Transverse colon (tissue), 4 donors: Measurements from ENCODE around the gene COL20A1. TPM values are rescaled to one million over a fixed set of nuclear protein-coding genes. Genes with fewer than 3 reads are reported as not detected.

Experiments
- DNase-seq: peaks from one replicate; pipeline ENCODE4 v3.0.0-alpha.2; 2019
- H3K27ac ChIP-seq, 4 donors: fragments of 200-600 bp; sonication (generic); 2 replicates each; pipeline ENCODE4 v1.5.1; 2016 to 2018; ENCODE audit warnings: inconsistent platforms in 4 of 4
- H3K27me3 ChIP-seq: fragments of 200-600 bp; sonication (generic); 2 replicates; pipeline ENCODE4 v1.5.1; 2017; ENCODE audit warnings: inconsistent platforms
- H3K36me3 ChIP-seq, 4 donors: fragments of 200-600 bp; sonication (generic); 2 replicates each; pipeline ENCODE4 v1.5.1; 2017 to 2019; ENCODE audit warnings: inconsistent platforms in 4 of 4
- H3K4me1 ChIP-seq, 4 donors: fragments of 200-600 bp; sonication (generic); 2 replicates each; pipeline ENCODE4 v1.5.1; 2017 to 2020; ENCODE audit warnings: inconsistent platforms in 4 of 4
- H3K4me3 ChIP-seq, 4 donors: fragments of 200-600 bp; sonication (generic); 1 replicate in 1 of 4; 2 replicates in 3 of 4; pipeline versions ENCODE4 v1.5.1 to v1.6.1; 2017 to 2019; ENCODE audit warnings: inconsistent platforms in 4 of 4
- H3K9me3 ChIP-seq, 2 donors: fragments of 200-600 bp; sonication (generic); 2 replicates each; pipeline ENCODE4 v1.5.1; 2017 to 2019; ENCODE audit warnings: inconsistent platforms in 2 of 2
- CTCF ChIP-seq, 5 experiments: fragments of 200-600 bp in 3 of 5; fragments of 450-650 bp in 2 of 5; sonication (generic) in 3 of 5; IDR thresholded peaks; 1 replicate in 2 of 5; 2 replicates in 3 of 5; pipeline ENCODE4 v1.5.1; 2016 to 2017; ENCODE audit warnings: antibody characterized with exemption in 5 of 5, inconsistent platforms in 3 of 5, mild to moderate bottlenecking in 2 of 5, moderate library complexity in 1 of 5
- EP300 ChIP-seq: sonication (generic); formaldehyde crosslinking; IDR thresholded peaks from one replicate; pipeline ENCODE4 v1.6.1; 2017; ENCODE audit warnings: antibody characterized with exemption, low read depth
- POLR2A ChIP-seq: fragments of 450-650 bp; IDR thresholded peaks from one replicate; pipeline ENCODE4 v1.6.1; 2016; ENCODE audit warnings: antibody characterized with exemption, mild to moderate bottlenecking, moderate library complexity
- POLR2AphosphoS5 ChIP-seq, 3 donors: sonication (generic); formaldehyde crosslinking; IDR thresholded peaks; one replicate each; pipeline ENCODE4 v1.6.1; 2016; ENCODE audit warnings: antibody characterized with exemption in 3 of 3
- WGBS, 2 donors: methylation state at CpG; one replicate each; pipeline ENCODE4 v1.1.5; 2018; ENCODE audit warnings: low coverage in 1 of 2; 5-methylcytosine and 5-hydroxymethylcytosine counted together
- in situ Hi-C, 4 donors: fragments of 200-750 bp; cut with MboI; loops; one replicate each; pipeline versions ENCODE4 v1.15.0 to v1.15.1; 2017; ENCODE audit warnings: low sequenced_read_pairs in 3 of 4, low pct_ligation_motif_present in 1 of 4, low pct_unique_long_range_greater_than_20kb in 1 of 4
- intact Hi-C: fragments of 100-400 bp; cut with DNase I; formaldehyde crosslinking; loops from one replicate; pipeline ENCODE4 v1.15.1; 2023; ENCODE audit warnings: low total_unique reads
- total RNA-seq, 4 donors: library from RNA; depleted of rRNA; stranded (reverse); fragments of >200 nt; gene quantifications; one replicate each; pipeline ENCODE4 v1.1.0, GENCODE V29; 2016

COL20A1 gene
- total RNA-seq, 4 donors from 2014 or later = 43.8 TPM; not detected in 3

GRCh38 chr20:63312690-63313348, 19.8 kb downstream of the COL20A1 start:
- no peaks in the 10 kb centered on the region for H3K36me3 ChIP-seq
- intact Hi-C loops (loop anchor here (5.0 kb wide), 1 partner anchor 69 kb away; no protein-coding TSS in a partner anchor), in situ Hi-C loops (no loop called here)
- H3K4me3 ChIP-seq = no peak overlapping the region
- no peak overlapping the region for H3K27ac ChIP-seq
- H3K9me3 ChIP-seq = no peaks in the 10 kb centered on the region
- peaks cover 19% of the 10 kb centered on the region for H3K27me3 ChIP-seq
- H3K4me1 ChIP-seq = no peaks in the 10 kb centered on the region
- TF ChIP-seq CTCF (IDR thresholded peaks at IDR 0.05) (no peak), EP300 (no peak), POLR2A (no peak), POLR2AphosphoS5 (IDR thresholded peaks at IDR 0.05) (no peak)
- no peak for DNase-seq
- WGBS, 2 donors = 76% methylated on average over 12 of the region's 22 CpGs; no CpG with 5 or more reads in 1 of the 2 donors

- 48% methylated on average over 22 of the region's 25 CpGs; no CpG with 5 or more reads in 1 of the 2 donors for WGBS, 2 donors
- Histone ChIP-seq H3K9me3 (no peaks in the 10 kb centered on the region), H3K4me3 (no peak overlapping the region), H3K4me1 (no peaks in the 10 kb centered on the region), H3K27ac (no peak overlapping the region), H3K36me3 (no peaks in the 10 kb centered on the region), H3K27me3 (peaks cover 14% of the 10 kb centered on the region)
- DNase-seq = no peak
- TF ChIP-seq POLR2AphosphoS5 (IDR thresholded peaks at IDR 0.05) = no peak
- TF ChIP-seq EP300 = no peak
- no peak for TF ChIP-seq POLR2A
- no peak for TF ChIP-seq CTCF (IDR thresholded peaks at IDR 0.05)
- in situ Hi-C loops (no loop called here), intact Hi-C loops (loop anchor here (5.0 kb wide), 1 partner anchor 69 kb away; no protein-coding TSS in a partner anchor)
Observed at GRCh38 chr20:63313349-63314014, 20.5 kb downstream of the COL20A1 start.

GRCh38 chr20:63314015-63314471, 21.1 kb downstream of the COL20A1 start:
- DNase-seq = no peak
- Histone ChIP-seq H3K27ac (no peak overlapping the region), H3K4me3 (no peak overlapping the region), H3K27me3 (peaks cover 8% of the 10 kb centered on the region), H3K36me3 (no peaks in the 10 kb centered on the region), H3K4me1 (no peaks in the 10 kb centered on the region), H3K9me3 (no peaks in the 10 kb centered on the region)
- TF ChIP-seq POLR2AphosphoS5 (IDR thresholded peaks at IDR 0.05) = no peak
- no peak for TF ChIP-seq CTCF (IDR thresholded peaks at IDR 0.05)
- TF ChIP-seq EP300 = no peak
- TF ChIP-seq POLR2A = no peak
- 37% methylated on average over 9 of the region's 9 CpGs; no CpG with 5 or more reads in 1 of the 2 donors for whole genome bisulfite sequencing, 2 donors
- intact Hi-C loops (loop anchor here (5.0 kb wide), 1 partner anchor 68 kb away; no protein-coding TSS in a partner anchor), in situ Hi-C loops (no loop called here)

- no peaks in the 10 kb centered on the region for H3K36me3 ChIP-seq
- in situ Hi-C loops (no loop called here), intact Hi-C loops (loop anchor here (5.0 kb wide), 1 partner anchor 68 kb away; no protein-coding TSS in a partner anchor)
- H3K9me3 ChIP-seq = no peaks in the 10 kb centered on the region
- H3K27ac ChIP-seq = no peak overlapping the region
- no peaks in the 10 kb centered on the region for H3K4me1 ChIP-seq
- 79% methylated on average over 14 of the region's 21 CpGs; no CpG with 5 or more reads in 1 of the 2 donors for WGBS, 2 donors
- no peak for DNase-seq
- peaks cover 4% of the 10 kb centered on the region for H3K27me3 ChIP-seq
- TF ChIP-seq CTCF (IDR thresholded peaks at IDR 0.05) = no peak
- no peak for TF ChIP-seq POLR2AphosphoS5 (IDR thresholded peaks at IDR 0.05)
- TF ChIP-seq EP300 = no peak
- TF ChIP-seq POLR2A = no peak
- no peak overlapping the region for H3K4me3 ChIP-seq
Observed at GRCh38 chr20:63314566-63315239, 21.7 kb downstream of the COL20A1 start.
